HCT116 (cell line): Measurements from ENCODE around the gene MINK1. TPM values are rescaled to one million over a fixed set of nuclear protein-coding genes. Genes with fewer than 3 reads are reported as not detected.

Source experiments
- ATAC-seq: fragments of 200-7000 bp; cut with Tn5 transposase; 2 replicates; pipeline ENCODE4 v1.9.1; 2020; ENCODE audit warnings: mild to moderate bottlenecking, moderate library complexity
- BruUV-seq: library from RNA; stranded (reverse); fragments of 400-500 nt; replicated peaks from 2 replicates; lab custom pipeline; 2021; lab: Mats Ljungman, UMichigan
- CTCF ChIA-PET: fragments of 300-600 bp; sonication (Branson Sonifier 250); formaldehyde crosslinking; loops from one replicate; lab custom pipeline; 2021; ENCODE audit warnings: antibody characterized with exemption; lab: Charles Lee
- POLR2A ChIA-PET: fragments of 300-600, 350-600 bp; sonication (Branson Sonifier 250); formaldehyde crosslinking; loops from one replicate; lab custom pipeline; 2021; ENCODE audit warnings: antibody characterized with exemption; lab: Charles Lee
- RAD21 ChIA-PET, 2 experiments: fragments of 300-600 bp; sonication (Branson Sonifier 250); formaldehyde crosslinking; loops; one replicate each; lab custom pipeline; 2023; ENCODE audit warnings: low total read pairs in 2 of 2; ENCODE audit not compliant: uncharacterized antibody in 2 of 2, unreplicated experiment in 2 of 2, low non-redundant PET in 1 of 2; lab: Charles Lee
- DNase-seq: peaks from one replicate; pipeline ENCODE4 v3.0.0-alpha.2; 2010; ENCODE audit warnings: low read depth, low spot score
- H2AFZ ChIP-seq: fragments of 200-600 bp; shearing (Covaris generic), sonication (generic); 2 replicates; pipeline ENCODE4 v1.6.1; 2017; ENCODE audit warnings: low read depth, mixed run types, mixed read lengths, antibody characterized with exemption, low read length; ENCODE audit not compliant: poor library complexity, severe bottlenecking
- H3K27ac ChIP-seq: 2 replicates; pipeline ENCODE4 v1.5.1; 2012; ENCODE audit warnings: low read depth, low read length
- H3K27me3 ChIP-seq: fragments of 200-600 bp; sonication (generic); 2 replicates; pipeline ENCODE4 v1.6.1; 2016; ENCODE audit warnings: mixed run types, low read length, mixed read lengths; ENCODE audit not compliant: insufficient read depth
- H3K36me3 ChIP-seq, 2 experiments: fragments of 200-500 bp in 1 of 2; fragments of 200-600 bp in 1 of 2; sonication (Bioruptor generic) in 1 of 2; sonication (generic) in 1 of 2; 2 replicates each; pipeline versions ENCODE4 v1.5.1 to v1.6.1; 2014 to 2016; ENCODE audit warnings: low read length in 2 of 2, inconsistent platforms in 1 of 2, mixed read lengths in 1 of 2, mixed run types in 1 of 2; ENCODE audit not compliant: insufficient read depth in 2 of 2, control insufficient read depth in 1 of 2
- H3K4me1 ChIP-seq, 2 experiments: fragments of 200-600 bp in 1 of 2; sonication (generic) in 1 of 2; 2 replicates each; pipeline versions ENCODE4 v1.5.1 to v1.6.1; 2012 to 2017; ENCODE audit warnings: low read length in 2 of 2, inconsistent platforms in 1 of 2, mild to moderate bottlenecking in 1 of 2, mixed read lengths in 1 of 2, mixed run types in 1 of 2, moderate library complexity in 1 of 2; ENCODE audit not compliant: insufficient read depth in 2 of 2, control insufficient read depth in 1 of 2
- H3K4me2 ChIP-seq: fragments of 200-600 bp; sonication (generic); 2 replicates; pipeline ENCODE4 v1.6.1; 2017; ENCODE audit warnings: mixed run types, low read length, mixed read lengths
- H3K4me3 ChIP-seq, 2 experiments: fragments of 200-600 bp in 1 of 2; sonication (generic) in 1 of 2; replicated peaks in 1 of 2; 2 replicates each; pipeline ENCODE4 v1.5.1; 2011 to 2016; ENCODE audit warnings: low read length in 2 of 2, control low read depth in 1 of 2, low read depth in 1 of 2, mild to moderate bottlenecking in 1 of 2, mixed read lengths in 1 of 2, mixed run types in 1 of 2
- H3K79me2 ChIP-seq: fragments of 200-600 bp; sonication (generic); 2 replicates; pipeline ENCODE4 v1.6.1; 2017; ENCODE audit warnings: mild to moderate bottlenecking, mixed run types, low read length, moderate library complexity, mixed read lengths; ENCODE audit not compliant: insufficient read depth
- H3K9ac ChIP-seq: fragments of 200-600 bp; sonication (generic); 2 replicates; pipeline ENCODE4 v1.6.1; 2016; ENCODE audit warnings: low read length, mixed read lengths
- H3K9me2 ChIP-seq: fragments of 200-600 bp; sonication (generic), shearing (Covaris generic); 2 replicates; pipeline ENCODE4 v1.6.1; 2017; ENCODE audit warnings: mixed run types, mild to moderate bottlenecking, moderate library complexity; ENCODE audit not compliant: insufficient read depth
- H3K9me3 ChIP-seq, 2 experiments: fragments of 200-500 bp in 1 of 2; fragments of 200-600 bp in 1 of 2; sonication (Bioruptor generic) in 1 of 2; sonication (generic) in 1 of 2; 2 replicates each; pipeline ENCODE4 v1.6.1; 2014 to 2017; ENCODE audit warnings: low read length in 2 of 2, mixed read lengths in 2 of 2, inconsistent platforms in 1 of 2, low read depth in 1 of 2, mild to moderate bottlenecking in 1 of 2, mixed run types in 1 of 2, moderate library complexity in 1 of 2; ENCODE audit not compliant: control insufficient read depth in 1 of 2, insufficient read depth in 1 of 2
- H4K20me1 ChIP-seq: fragments of 200-600 bp; sonication (generic), shearing (Covaris generic); 2 replicates; pipeline ENCODE4 v1.6.1; 2017; ENCODE audit warnings: mixed run types, mild to moderate bottlenecking, moderate library complexity; ENCODE audit not compliant: insufficient read depth
- CTCF ChIP-seq, 3 experiments: fragments of 200-600 bp in 1 of 3; sonication (generic) in 1 of 3; IDR thresholded peaks in 2 of 3; conservative IDR thresholded peaks in 1 of 3; 2 replicates each; pipeline ENCODE4 v1.5.1; 2012 to 2017; ENCODE audit warnings: low read depth in 2 of 3, low read length in 2 of 3, antibody characterized with exemption in 1 of 3, borderline replicate concordance in 1 of 3, control low read depth in 1 of 3, mild to moderate bottlenecking in 1 of 3, mixed read lengths in 1 of 3, mixed run types in 1 of 3, moderate library complexity in 1 of 3; ENCODE audit not compliant: insufficient read depth in 1 of 3
- EZH2phosphoT487 ChIP-seq: fragments of 200-600 bp; IDR thresholded peaks from 2 replicates; pipeline ENCODE4 v1.6.1; 2018; ENCODE audit warnings: antibody characterized with exemption, borderline replicate concordance
- JUND ChIP-seq: IDR thresholded peaks from 2 replicates; pipeline ENCODE4 v1.6.1; 2012
- MAX ChIP-seq: IDR thresholded peaks from 2 replicates; pipeline ENCODE4 v1.6.1; 2012
- POLR2A ChIP-seq: IDR thresholded peaks from 2 replicates; pipeline ENCODE4 v1.7.0; 2011; ENCODE audit warnings: borderline replicate concordance; ENCODE audit not compliant: insufficient read depth, insufficient read length; ENCODE audit errors: extremely low read depth
- POLR2AphosphoS5 ChIP-seq: IDR thresholded peaks from 2 replicates; pipeline ENCODE4 v1.6.1; 2011; ENCODE audit warnings: mild to moderate bottlenecking, low read depth, low read length, moderate library complexity
- REST ChIP-seq: IDR thresholded peaks from 2 replicates; pipeline ENCODE4 v1.6.1; 2012; ENCODE audit warnings: low read depth
- SIN3A ChIP-seq: IDR thresholded peaks from 2 replicates; pipeline ENCODE4 v1.6.1; 2012; ENCODE audit warnings: low read depth
- SP1 ChIP-seq: IDR thresholded peaks from 2 replicates; pipeline ENCODE4 v1.6.1; 2012; ENCODE audit warnings: low read depth
- SRF ChIP-seq: IDR thresholded peaks from 2 replicates; pipeline ENCODE4 v1.6.1; 2012; ENCODE audit warnings: low read depth
- TCF7L2 ChIP-seq: IDR thresholded peaks from 2 replicates; pipeline ENCODE4 v1.7.0; 2011; ENCODE audit warnings: borderline replicate concordance, inconsistent platforms; ENCODE audit not compliant: insufficient read depth, insufficient read length; ENCODE audit errors: extremely low read depth
- ZBTB33 ChIP-seq: IDR thresholded peaks from 2 replicates; pipeline ENCODE4 v1.6.1; 2011; ENCODE audit warnings: mild to moderate bottlenecking, low read length, moderate library complexity; ENCODE audit not compliant: insufficient replicate concordance; ENCODE audit errors: extremely low read depth
- ZFX ChIP-seq: fragments of 450-650 bp; IDR thresholded peaks from 2 replicates; pipeline ENCODE4 v1.6.1; 2017
- ZNF274 ChIP-seq: fragments of 200-500 bp; sonication (Bioruptor generic); IDR thresholded peaks from 2 replicates; pipeline ENCODE4 v1.6.1; 2014; ENCODE audit warnings: mild to moderate bottlenecking, low read depth, low read length, inconsistent platforms
- intact Hi-C: fragments of 100-400 bp; cut with micrococcal nuclease; formaldehyde crosslinking; loops from 2 replicates; pipeline ENCODE4 v1.10.0; 2022
- total RNA-seq: library from RNA; stranded (reverse); gene quantifications from one replicate; pipeline ENCODE4 v1.2.1, GENCODE V29; 2021; ENCODE audit not compliant: unreplicated experiment

Gene MINK1
- total RNA-seq, 1 experiment from 2014 or later, result 85.2 TPM

GRCh38 chr17:4895657-4896331 is 62.7 kb downstream of the MINK1 start:
- CTCF ChIA-PET, result no interaction called here
- no peak for TF ChIP-seq ZBTB33
- TF ChIP-seq SRF, result no peak
- no peak for TF ChIP-seq POLR2AphosphoS5
- no peak for TF ChIP-seq SP1
- no peak for TF ChIP-seq TCF7L2
- TF ChIP-seq ZFX, result no peak
- no peak for TF ChIP-seq ZNF274
- TF ChIP-seq POLR2A, result no peak
- TF ChIP-seq EZH2phosphoT487, result no peak
- TF ChIP-seq SIN3A, result no peak
- no peak for TF ChIP-seq MAX
- no peak for TF ChIP-seq REST
- TF ChIP-seq CTCF (IDR thresholded peaks at IDR 0.05 in 2 of 3, conservative IDR thresholded peaks at IDR 0.05 in 1 of 3; ENCODE audit: borderline replicate concordance in 1 of 3, insufficient read depth in 1 of 3, low read depth in 2 of 3, low read length in 2 of 3), result no peak
- TF ChIP-seq JUND, result no peak
- no peaks in the 10 kb centered on the region for H3K27me3 ChIP-seq
- H4K20me1 ChIP-seq, result no peaks in the 10 kb centered on the region
- no peaks in the 10 kb centered on the region for H3K9me2 ChIP-seq
- no peak overlapping the region for H2AFZ ChIP-seq
- POLR2A ChIA-PET, result no interaction called here
- no peak for DNase-seq
- intact Hi-C loops, result no loop called here
- no peak overlapping the region for H3K27ac ChIP-seq
- no peaks in the 10 kb centered on the region for H3K9me3 ChIP-seq
- H3K4me3 ChIP-seq, result no peak overlapping the region
- no peak for ATAC-seq
- H3K79me2 ChIP-seq, result no peaks in the 10 kb centered on the region
- RAD21 ChIA-PET, result no interaction called here
- no peak overlapping the region for H3K9ac ChIP-seq
- no TSS peak for BruUV-seq
- H3K4me1 ChIP-seq, result no peaks in the 10 kb centered on the region
- H3K4me2 ChIP-seq, result no peak overlapping the region
- H3K36me3 ChIP-seq, result peaks cover 14 to 30% of the 10 kb centered on the region in 2 experiments; a peak in 3 of 4 replicates
